GM12874 (cell line): ENCODE data around the gene FOLR2.

Experiments used
- CTCF ChIP-seq: IDR thresholded peaks from 2 replicates; pipeline ENCODE4 v1.5.1; 2011; ENCODE audit warnings: low read depth, mild to moderate bottlenecking, control low read depth, low read length, moderate library complexity; ENCODE audit not compliant: insufficient read depth

The FOLR2 gene

GRCh38 chr11:72236774-72237111 is 20.1 kb downstream of the FOLR2 start:
- no peak for TF ChIP-seq CTCF

- TF ChIP-seq CTCF: no peak
Observed at GRCh38 chr11:72237112-72237931, 20.7 kb downstream of the FOLR2 start.

- peak; percentile 89 for TF ChIP-seq CTCF
Observed at GRCh38 chr11:72238040-72238450, 21.5 kb downstream of the FOLR2 start.

GRCh38 chr11:72238492-72239312 is 22.1 kb downstream of the FOLR2 start:
- TF ChIP-seq CTCF: no peak

- TF ChIP-seq CTCF: no peak
Observed at GRCh38 chr11:72239313-72239848, 22.8 kb downstream of the FOLR2 start.

- TF ChIP-seq CTCF: no peak
Observed at GRCh38 chr11:72239849-72240460, 23.4 kb downstream of the FOLR2 start.

GRCh38 chr11:72240461-72241290 is 24.1 kb downstream of the FOLR2 start:
- no peak for TF ChIP-seq CTCF
